T47D (cell line): ENCODE data around the gene SPIN1.

Source experiments
- DNase-seq, 2 experiments: peaks; one replicate each; pipeline versions ENCODE4 v3.0.0 to v3.0.0-alpha.2; 2011 to 2012; ENCODE audit warnings: low read depth in 1 of 2, low spot score in 1 of 2
- JUND ChIP-seq: IDR thresholded peaks from 2 replicates; pipeline ENCODE4 v1.6.1; 2012; ENCODE audit warnings: low read depth
- in situ Hi-C: cut with HindIII; loops from 2 replicates; pipeline ENCODE4 v1.10.0; 2016; ENCODE audit warnings: low sequenced_read_pairs, low pct_unique_long_range_greater_than_20kb

The SPIN1 gene

GRCh38 chr9:88426651-88427050 lies 38.4 kb downstream of the SPIN1 start:
- DNase-seq: no peak
- in situ Hi-C loops: no loop called here
- TF ChIP-seq JUND: no peak

GRCh38 chr9:88429595-88430430 lies 41.6 kb downstream of the SPIN1 start:
- in situ Hi-C loops: no loop called here
- no peak for DNase-seq
- TF ChIP-seq JUND: no peak

- no peak for DNase-seq
- no peak for TF ChIP-seq JUND
- in situ Hi-C loops: no loop called here
These were observed 45.5 kb downstream of the SPIN1 start for GRCh38 chr9:88433583-88434255.

- TF ChIP-seq JUND: no peak
- in situ Hi-C loops: no loop called here
- no peak for DNase-seq
These were observed 47.1 kb downstream of the SPIN1 start for GRCh38 chr9:88435336-88435735.

- TF ChIP-seq JUND: no peak
- DNase-seq: no peak
- in situ Hi-C loops: no loop called here
These were observed 48.1 kb downstream of the SPIN1 start for GRCh38 chr9:88436379-88436778.

- in situ Hi-C loops: no loop called here
- DNase-seq: no peak
- TF ChIP-seq JUND: no peak
These were observed 49.2 kb downstream of the SPIN1 start for GRCh38 chr9:88437210-88438146.

GRCh38 chr9:88438811-88439210 lies 50.6 kb downstream of the SPIN1 start:
- no peak for DNase-seq
- in situ Hi-C loops: no loop called here
- TF ChIP-seq JUND: no peak

GRCh38 chr9:88441301-88442007 lies 53.2 kb downstream of the SPIN1 start:
- DNase-seq: no peak
- TF ChIP-seq JUND: no peak
- in situ Hi-C loops: no loop called here

- in situ Hi-C loops: no loop called here
- no peak for DNase-seq
- TF ChIP-seq JUND: no peak
These were observed 55.4 kb downstream of the SPIN1 start for GRCh38 chr9:88443480-88444113.

GRCh38 chr9:88446728-88447127 lies 58.5 kb downstream of the SPIN1 start:
- no peak for TF ChIP-seq JUND
- no peak for DNase-seq
- in situ Hi-C loops: no loop called here

GRCh38 chr9:88447431-88447830 lies 59.2 kb downstream of the SPIN1 start:
- TF ChIP-seq JUND: no peak
- no peak for DNase-seq
- in situ Hi-C loops: no loop called here

- in situ Hi-C loops: no loop called here
- DNase-seq: no peak
- TF ChIP-seq JUND: no peak
These were observed 62.9 kb downstream of the SPIN1 start for GRCh38 chr9:88451160-88451559.
